Fibroblast of lung (primary cell): ENCODE measurements around the gene CNOT9. TPM values are rescaled to one million over a fixed set of nuclear protein-coding genes. Genes with fewer than 3 reads are reported as not detected.

Experiments used
- DNase-seq, 2 donors: peaks; one replicate each; pipeline versions ENCODE4 v3.0.0 to v3.0.0-alpha.2; 2010; ENCODE audit warnings: low read depth in 2 of 2
- H2AFZ ChIP-seq: 2 replicates; pipeline ENCODE4 v1.5.1; 2012; ENCODE audit warnings: low read length, control low read depth, inconsistent platforms
- H3K27ac ChIP-seq: 2 replicates; pipeline ENCODE4 v1.5.1; 2011; ENCODE audit warnings: low read length, control low read depth; ENCODE audit not compliant: insufficient read depth
- H3K27me3 ChIP-seq: 2 replicates; pipeline ENCODE4 v1.5.1; 2011; ENCODE audit warnings: mild to moderate bottlenecking, low read length; ENCODE audit not compliant: control insufficient read depth, insufficient read depth
- H3K36me3 ChIP-seq: 2 replicates; pipeline ENCODE4 v1.5.1; 2011; ENCODE audit warnings: low read length; ENCODE audit not compliant: control insufficient read depth, insufficient read depth
- H3K4me1 ChIP-seq: 2 replicates; pipeline ENCODE4 v1.5.1; 2011; ENCODE audit warnings: low read length; ENCODE audit not compliant: control insufficient read depth, insufficient read depth; ENCODE audit errors: extremely low read depth
- H3K4me2 ChIP-seq: 2 replicates; pipeline ENCODE4 v1.5.1; 2011; ENCODE audit warnings: low read length, control low read depth; ENCODE audit not compliant: insufficient read depth; ENCODE audit errors: extremely low read depth
- H3K4me3 ChIP-seq, 4 experiments: fragments of 200-600 bp in 1 of 4; sonication (generic) in 1 of 4; replicated peaks in 1 of 4; 2 replicates each; pipeline ENCODE4 v1.5.1; 2011 to 2016; ENCODE audit warnings: low read length in 4 of 4, low read depth in 3 of 4, mild to moderate bottlenecking in 3 of 4, control low read depth in 2 of 4, inconsistent platforms in 1 of 4, mixed read lengths in 1 of 4; ENCODE audit not compliant: insufficient read depth in 1 of 4; ENCODE audit errors: control extremely low read depth in 1 of 4
- H3K79me2 ChIP-seq: 2 replicates; pipeline ENCODE4 v1.5.1; 2012; ENCODE audit warnings: mild to moderate bottlenecking, low read length, inconsistent platforms; ENCODE audit not compliant: control insufficient read depth, insufficient read depth
- H3K9ac ChIP-seq: 2 replicates; pipeline ENCODE4 v1.5.1; 2011; ENCODE audit warnings: mild to moderate bottlenecking, low read length, control low read depth; ENCODE audit not compliant: insufficient read depth
- H3K9me3 ChIP-seq: 2 replicates; pipeline ENCODE4 v1.5.1; 2012; ENCODE audit warnings: low read depth, low read length; ENCODE audit not compliant: control insufficient read depth, insufficient read depth
- H4K20me1 ChIP-seq: 2 replicates; pipeline ENCODE4 v1.5.1; 2011; ENCODE audit warnings: low read length; ENCODE audit not compliant: control insufficient read depth, insufficient read depth; ENCODE audit errors: extremely low read depth
- CTCF ChIP-seq, 2 donors: IDR thresholded peaks in 1 of 2; conservative IDR thresholded peaks in 1 of 2; 1 replicate in 1 of 2; 2 replicates in 1 of 2; pipeline ENCODE4 v1.5.1; 2011 to 2012; ENCODE audit warnings: low read length in 2 of 2, control low read depth in 1 of 2, inconsistent platforms in 1 of 2, low read depth in 1 of 2, mild to moderate bottlenecking in 1 of 2
- EZH2 ChIP-seq: IDR thresholded peaks from 2 replicates; pipeline ENCODE4 v1.5.1; 2012; ENCODE audit warnings: low read length, control low read depth, mild to moderate bottlenecking; ENCODE audit errors: missing control alignments
- polyA plus RNA-seq, 2 donors: library from polyadenylated mRNA; depleted of rRNA in 1 of 2; stranded (reverse) in 1 of 2; unstranded in 1 of 2; fragments of >200 nt; gene quantifications; 2 replicates each; pipeline ENCODE4 v1.2.1, GENCODE V29; 2011 to 2012; ENCODE audit warnings: missing spikeins in 1 of 2
- total RNA-seq: library from RNA; depleted of rRNA; stranded (reverse); fragments of >200 nt; gene quantifications from 2 replicates; pipeline ENCODE4 v1.2.1, GENCODE V29; 2014

The CNOT9 gene
- total and polyA plus RNA-seq, 2 donors (not counting 1 experiment from before 2014, with no cell fraction given): 31.4 to 45.9 TPM

GRCh38 chr2:218642121-218642656 lies 73.5 kb downstream of the CNOT9 start:
- no peak for DNase-seq
- H3K27me3 ChIP-seq: no peaks in the 10 kb centered on the region
- no peaks in the 10 kb centered on the region for H4K20me1 ChIP-seq
- TF ChIP-seq CTCF (conservative IDR thresholded peaks at IDR 0.05 in 1 of 2, IDR thresholded peaks at IDR 0.05 in 1 of 2; ENCODE audit: low read depth in 1 of 2, low read length in 2 of 2): no peak
- no peak for TF ChIP-seq EZH2
- no peaks in the 10 kb centered on the region for H3K79me2 ChIP-seq
- no peak overlapping the region for H3K4me3 ChIP-seq
- no peak overlapping the region for H3K27ac ChIP-seq
- H3K9ac ChIP-seq: no peak overlapping the region
- no peak overlapping the region for H3K4me2 ChIP-seq
- H2AFZ ChIP-seq: no peak overlapping the region
- H3K9me3 ChIP-seq: no peaks in the 10 kb centered on the region
- H3K36me3 ChIP-seq: peaks cover 19% of the 10 kb centered on the region
- H3K4me1 ChIP-seq: no peaks in the 10 kb centered on the region

- Histone ChIP-seq H3K9me3 (no peaks in the 10 kb centered on the region), H3K4me1 (no peaks in the 10 kb centered on the region), H2AFZ (no peak overlapping the region), H3K9ac (no peak overlapping the region), H4K20me1 (no peaks in the 10 kb centered on the region), H3K36me3 (peaks cover 16% of the 10 kb centered on the region), H3K4me3 (no peak overlapping the region), H3K79me2 (no peaks in the 10 kb centered on the region), H3K27ac (no peak overlapping the region), H3K27me3 (no peaks in the 10 kb centered on the region), H3K4me2 (no peak overlapping the region)
- no peak for DNase-seq
- TF ChIP-seq EZH2 (no peak), CTCF (conservative IDR thresholded peaks at IDR 0.05 in 1 of 2, IDR thresholded peaks at IDR 0.05 in 1 of 2; ENCODE audit: low read depth in 1 of 2, low read length in 2 of 2) (no peak)
Observed at GRCh38 chr2:218642786-218643185, 74.1 kb downstream of the CNOT9 start.

- no peaks in the 10 kb centered on the region for H3K27me3 ChIP-seq
- DNase-seq: no peak
- no peaks in the 10 kb centered on the region for H3K9me3 ChIP-seq
- no peaks in the 10 kb centered on the region for H3K79me2 ChIP-seq
- no peak overlapping the region for H3K4me3 ChIP-seq
- no peaks in the 10 kb centered on the region for H3K4me1 ChIP-seq
- TF ChIP-seq CTCF (conservative IDR thresholded peaks at IDR 0.05 in 1 of 2, IDR thresholded peaks at IDR 0.05 in 1 of 2; ENCODE audit: low read depth in 1 of 2, low read length in 2 of 2) (no peak), EZH2 (no peak)
- peaks cover 19% of the 10 kb centered on the region for H3K36me3 ChIP-seq
- H2AFZ ChIP-seq: no peak overlapping the region
- H4K20me1 ChIP-seq: no peaks in the 10 kb centered on the region
- no peak overlapping the region for H3K4me2 ChIP-seq
- H3K27ac ChIP-seq: no peak overlapping the region
- no peak overlapping the region for H3K9ac ChIP-seq
Observed at GRCh38 chr2:218643751-218644310, 75.2 kb downstream of the CNOT9 start.
